H1 (cell line): Measurements from ENCODE around the gene GALNT13. TPM values are rescaled to one million over a fixed set of nuclear protein-coding genes. Genes with fewer than 3 reads are reported as not detected.

Source experiments
- BACH1 ChIP-seq: IDR thresholded peaks from 2 replicates; pipeline ENCODE4 v1.6.1; 2012; ENCODE audit warnings: low read length, improper control_type of control experiment
- CEBPB ChIP-seq: IDR thresholded peaks from 2 replicates; pipeline ENCODE4 v1.6.1; 2012; ENCODE audit warnings: low read depth, low read length
- CHD7 ChIP-seq: fragments of 300-600 bp; sonication (generic); IDR thresholded peaks from 2 replicates; pipeline ENCODE4 v1.7.1; 2012; ENCODE audit warnings: low read length, moderate library complexity, mild to moderate bottlenecking, inconsistent platforms; ENCODE audit not compliant: insufficient replicate concordance
- NANOG ChIP-seq: IDR thresholded peaks from 2 replicates; pipeline ENCODE4 v1.6.1; 2011; ENCODE audit warnings: low read length, low read depth, mild to moderate bottlenecking, inconsistent platforms; ENCODE audit not compliant: insufficient read depth, poor library complexity, severe bottlenecking
- POLR2A ChIP-seq, 2 experiments: IDR thresholded peaks; 1 replicate in 1 of 2; 2 replicates in 1 of 2; pipeline ENCODE4 v1.6.1; 2011; ENCODE audit warnings: low read depth in 2 of 2, low read length in 2 of 2, mild to moderate bottlenecking in 2 of 2; ENCODE audit errors: control extremely low read depth in 1 of 2
- RXRA ChIP-seq: IDR thresholded peaks from 2 replicates; pipeline ENCODE4 v1.6.1; 2011; ENCODE audit warnings: low read depth, mild to moderate bottlenecking, low read length, moderate library complexity; ENCODE audit not compliant: insufficient read depth
- SIX5 ChIP-seq: IDR thresholded peaks from 2 replicates; pipeline ENCODE4 v1.6.1; 2011; ENCODE audit warnings: mild to moderate bottlenecking, low read depth, low read length
- SP1 ChIP-seq: IDR thresholded peaks from 2 replicates; pipeline ENCODE4 v1.6.1; 2011; ENCODE audit warnings: low read depth, low read length
- YY1 ChIP-seq: IDR thresholded peaks from 2 replicates; pipeline ENCODE4 v1.6.1; 2011; ENCODE audit warnings: low read depth, mild to moderate bottlenecking, low read length
- ZNF274 ChIP-seq: IDR thresholded peaks from 2 replicates; pipeline ENCODE4 v1.7.0; 2012; ENCODE audit warnings: low read length, borderline replicate concordance; ENCODE audit errors: extremely low read depth
- polyA plus RNA-seq, 7 experiments: library from polyadenylated mRNA; depleted of rRNA in 3 of 7; stranded (reverse) in 5 of 7; unstranded in 2 of 7; fragments of >200 nt in 5 of 7; fragments of 200-250 nt in 2 of 7; gene quantifications; 1 replicate in 5 of 7; 2 replicates in 1 of 7; 4 replicates in 1 of 7; pipeline versions ENCODE4 v1.2.1 to v1.2.3, GENCODE V29; 2011 to 2013; ENCODE audit warnings: missing spikeins in 2 of 7, mixed read lengths in 2 of 7
- total RNA-seq: library from RNA; stranded (reverse); fragmentation: NEBNext Ultra II Directional; extraction: Animal tissue kit (Norgen Biotek cat#: 25700); gene quantifications from 2 replicates; pipeline ENCODE4 v1.2.1, GENCODE V29; 2021

Gene GALNT13
- total and polyA plus RNA-seq, 2 of the 8 experiments (the other 6 are each of a cell fraction or from before 2014, with no cell fraction given) = 3.2 to 9.6 TPM

GRCh38 chr2:153972412-153972811, 100.7 kb downstream of the GALNT13 start (continued):
- TF ChIP-seq CHD7 = no peak
- no peak for TF ChIP-seq SP1
- TF ChIP-seq ZNF274 = no peak
- no peak for TF ChIP-seq NANOG
- TF ChIP-seq BACH1 = no peak
- TF ChIP-seq CEBPB = no peak
- no peak for TF ChIP-seq RXRA
- TF ChIP-seq SIX5 = no peak
- no peak for TF ChIP-seq YY1
- no peak for TF ChIP-seq POLR2A (IDR thresholded peaks at IDR 0.05; ENCODE audit: control extremely low read depth in 1 of 2, low read depth in 2 of 2, low read length in 2 of 2)
